ENCODE results near the gene UNK. TPM values are rescaled to one million over a fixed set of nuclear protein-coding genes. Genes with fewer than 3 reads are reported as not detected.

The UNK gene
- total RNA-seq, 1 experiment from 2014 or later = 32.1 TPM

- no peak for DNase-seq (ENCODE audit: low read depth, low spot score)
- POLR2A ChIA-PET = no interaction called here
- Histone ChIP-seq H3K27ac (ENCODE audit: low read length) (no peak overlapping the region), H3K27me3 (ENCODE audit: control insufficient read depth, insufficient read depth, low read length) (no peaks in the 10 kb centered on the region), H3K9me3 (ENCODE audit: control insufficient read depth, insufficient read depth, low read depth, low read length) (no peaks in the 10 kb centered on the region), H3K4me3 (ENCODE audit: low read depth in 2 of 2, low read length in 2 of 2) (no peak overlapping the region), H3K4me1 (ENCODE audit: control insufficient read depth, insufficient read depth, low read length) (peaks cover 44% of the 10 kb centered on the region), H3K36me3 (ENCODE audit: control insufficient read depth, insufficient read depth, low read length) (no peaks in the 10 kb centered on the region; the same call in 1 of the 2 replicates)
- ATAC-seq = 0 out of 2 replicates have a peak, but pooled peaks have one; percentile 23
- no TSS peak for BruUV-seq (replicated peaks)
- in situ Hi-C loops (cut with HindIII; ENCODE audit: low pct_unique_long_range_greater_than_20kb, low sequenced_read_pairs) (no loop called here), intact Hi-C loops (cut with micrococcal nuclease; ENCODE audit: unreplicated experiment) (no loop called here)
- TF ChIP-seq POLR2AphosphoS5 (IDR thresholded peaks at IDR 0.05; ENCODE audit: low read depth, low read length) (no peak), CTCF (IDR thresholded peaks at IDR 0.05) (peak; percentile 94)
- CTCF ChIA-PET = interaction anchor here (0.6 to 1.0 kb wide), 4 partner anchors 7 to 95 kb away, joined by 3 to 10 read pairs (median 4); no protein-coding TSS in a partner anchor
These were observed 64.1 kb downstream of the UNK start for GRCh38 chr17:75848523-75849278.

GRCh38 chr17:75849279-75849646, 64.7 kb downstream of the UNK start:
- in situ Hi-C loops (cut with HindIII; ENCODE audit: low pct_unique_long_range_greater_than_20kb, low sequenced_read_pairs) = no loop called here
- TF ChIP-seq CTCF (IDR thresholded peaks at IDR 0.05) (no peak), POLR2AphosphoS5 (IDR thresholded peaks at IDR 0.05; ENCODE audit: low read depth, low read length) (no peak), SIN3A (IDR thresholded peaks at IDR 0.05; ENCODE audit: borderline replicate concordance, insufficient read depth, low read depth, low read length) (no peak), TCF7L2 (IDR thresholded peaks at IDR 0.05; ENCODE audit: low read depth, low read length) (no peak), REST (IDR thresholded peaks at IDR 0.05; ENCODE audit: insufficient read depth in 1 of 2, low read depth in 2 of 2, low read length in 1 of 2) (no peak)
- Histone ChIP-seq H3K27ac (ENCODE audit: low read length) (no peak overlapping the region), H3K9me3 (ENCODE audit: control insufficient read depth, insufficient read depth, low read depth, low read length) (no peaks in the 10 kb centered on the region), H3K36me3 (ENCODE audit: control insufficient read depth, insufficient read depth, low read length) (no peaks in the 10 kb centered on the region; the same call in 1 of the 2 replicates), H3K27me3 (ENCODE audit: control insufficient read depth, insufficient read depth, low read length) (no peaks in the 10 kb centered on the region), H3K4me3 (ENCODE audit: low read depth in 2 of 2, low read length in 2 of 2) (no peak overlapping the region), H3K4me1 (ENCODE audit: control insufficient read depth, insufficient read depth, low read length) (peaks cover 44% of the 10 kb centered on the region)
- DNase-seq (ENCODE audit: low read depth, low spot score) = no peak
- ChIA-PET CTCF (interaction anchor here (0.8 kb wide), 1 partner anchor 69 kb away, joined by 4 read pairs; no protein-coding TSS in a partner anchor), POLR2A (no interaction called here)
- no peak for ATAC-seq
- no TSS peak for BruUV-seq (replicated peaks)
- intact Hi-C loops (cut with micrococcal nuclease; ENCODE audit: unreplicated experiment) = no loop called here

Data from Panc1 (cell line).